ENCODE results near the gene CEP89.

DNA sequence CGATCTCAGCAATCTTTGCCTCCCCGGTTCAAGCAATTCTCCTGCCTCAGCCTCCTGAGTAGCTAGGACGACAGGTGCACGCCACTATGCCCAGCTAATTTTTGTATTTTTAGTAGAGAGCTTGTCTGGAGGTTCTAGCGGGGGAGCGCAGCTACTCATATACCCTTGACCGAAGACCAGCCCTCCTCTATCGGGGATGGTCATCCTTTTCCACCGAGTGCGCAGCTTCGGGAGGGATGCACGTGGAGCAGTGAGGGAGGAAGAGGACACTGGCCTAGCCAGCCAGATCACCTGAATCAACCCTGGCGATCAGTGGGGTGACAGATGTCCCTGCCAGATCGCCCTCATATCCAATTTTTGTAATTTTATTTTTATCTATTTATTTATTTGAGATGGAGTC lies 109.0 kb downstream of the CEP89 start:
- no peak for TF ChIP-seq POLR2A (IDR thresholded peaks at IDR 0.05; ENCODE audit: low read depth, low read length)
- TF ChIP-seq PAX5 (IDR thresholded peaks at IDR 0.05; ENCODE audit: insufficient read depth, low read length, severe bottlenecking) = no peak
- TF ChIP-seq TAF1 (IDR thresholded peaks at IDR 0.05; ENCODE audit: low read depth, low read length) = no peak
- no peak for TF ChIP-seq POLR2AphosphoS5 (IDR thresholded peaks at IDR 0.05; ENCODE audit: low read depth, low read length)
- TF ChIP-seq POU2F2 (IDR thresholded peaks at IDR 0.05; ENCODE audit: low read depth, low read length) = no peak
- no peak for TF ChIP-seq SPI1 (IDR thresholded peaks at IDR 0.05; ENCODE audit: low read depth, low read length)

Data from GM12891 (cell line).